Immature natural killer cell (primary cell): ENCODE results near the gene RRM2. TPM values are rescaled to one million over a fixed set of nuclear protein-coding genes. Genes with fewer than 3 reads are reported as not detected.

Experiments
- DNase-seq, 3 donors: peaks; one replicate each; pipeline ENCODE4 v3.0.0; 2022; ENCODE audit warnings: mixed read lengths in 1 of 3
- H3K27ac Mint-ChIP-seq, 6 donors: one replicate each; pipeline ENCODE4 v1.8.0; 2020; ENCODE audit warnings: mixed read lengths in 6 of 6, mild to moderate bottlenecking in 5 of 6, inconsistent platforms in 4 of 6, moderate library complexity in 3 of 6
- H3K27me3 Mint-ChIP-seq, 3 donors: one replicate each; pipeline ENCODE4 v1.8.0; 2020 to 2021; ENCODE audit warnings: low read depth in 3 of 3, mild to moderate bottlenecking in 3 of 3, mixed read lengths in 3 of 3, moderate library complexity in 3 of 3, inconsistent platforms in 1 of 3
- H3K36me3 Mint-ChIP-seq, 3 donors: one replicate each; pipeline ENCODE4 v1.8.0; 2020; ENCODE audit warnings: mixed read lengths in 3 of 3, inconsistent platforms in 2 of 3, mild to moderate bottlenecking in 2 of 3
- H3K4me1 Mint-ChIP-seq, 2 donors: one replicate each; pipeline ENCODE4 v1.8.0; 2020; ENCODE audit warnings: inconsistent platforms in 2 of 2, mild to moderate bottlenecking in 2 of 2, mixed read lengths in 2 of 2, moderate library complexity in 1 of 2
- H3K4me3 Mint-ChIP-seq, 5 donors: one replicate each; pipeline ENCODE4 v1.8.0; 2020; ENCODE audit warnings: mild to moderate bottlenecking in 5 of 5, mixed read lengths in 5 of 5, inconsistent platforms in 3 of 5, moderate library complexity in 3 of 5
- H3K9me3 Mint-ChIP-seq, 6 donors: one replicate each; pipeline ENCODE4 v1.8.0; 2020; ENCODE audit warnings: mild to moderate bottlenecking in 6 of 6, mixed read lengths in 6 of 6, inconsistent platforms in 4 of 6, moderate library complexity in 3 of 6
- polyA plus RNA-seq, 3 donors: library from polyadenylated mRNA; unstranded; fragments of 300-500 nt; fragmentation: Illumina TruSeq; gene quantifications; one replicate each; pipeline ENCODE4 v1.2.3, GENCODE V29; 2021

The RRM2 gene
- polyA plus RNA-seq, 3 donors from 2014 or later = 4.9 to 11.3 (median 9.8) TPM

DNA sequence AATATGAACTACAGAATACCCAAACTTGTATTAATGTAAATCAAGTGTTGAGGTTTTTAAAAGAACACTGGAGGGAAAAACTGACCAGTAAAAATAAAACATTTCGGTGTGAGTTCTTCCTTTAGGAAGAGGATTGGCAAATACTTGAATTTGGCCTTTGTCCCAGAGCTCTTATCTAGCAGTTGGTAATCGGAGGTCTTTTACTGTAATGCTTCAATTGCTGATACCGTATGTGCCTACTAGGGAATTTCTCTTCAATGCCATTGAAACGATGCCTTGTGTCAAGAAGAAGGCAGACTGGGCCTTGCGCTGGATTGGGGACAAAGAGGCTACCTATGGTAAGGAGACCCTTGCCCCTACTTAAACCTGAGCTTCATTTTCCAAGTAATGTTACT lies 4.1 kb downstream of the RRM2 start:
- peaks cover 0 to 20% (median 8%) of the 10 kb centered on the region in 3 donors for H3K36me3 Mint-ChIP-seq
- peaks cover 35 to 54% of the 10 kb centered on the region in 2 donors for H3K4me1 Mint-ChIP-seq
- no peak for DNase-seq
- H3K27ac Mint-ChIP-seq = peak overlapping the region in 1 of 6 donors; percentile 40
- no peaks in the 10 kb centered on the region for H3K9me3 Mint-ChIP-seq
- H3K4me3 Mint-ChIP-seq = no peak overlapping the region
- peaks cover 6 to 13% (median 7%) of the 10 kb centered on the region in 3 donors for H3K27me3 Mint-ChIP-seq

GRCh38 chr2:10128420-10128819 lies 5.9 kb downstream of the RRM2 start:
- DNase-seq = no peak
- peaks cover 26 to 46% of the 10 kb centered on the region in 2 donors for H3K4me1 Mint-ChIP-seq
- peaks cover under 1 to 7% (median 5%) of the 10 kb centered on the region in 3 donors for H3K27me3 Mint-ChIP-seq
- peaks cover 0 to 20% (median 8%) of the 10 kb centered on the region in 3 donors for H3K36me3 Mint-ChIP-seq
- no peaks in the 10 kb centered on the region for H3K9me3 Mint-ChIP-seq
- peak overlapping the region in 1 of 6 donors; percentile 57 for H3K27ac Mint-ChIP-seq
- H3K4me3 Mint-ChIP-seq = no peak overlapping the region

DNA sequence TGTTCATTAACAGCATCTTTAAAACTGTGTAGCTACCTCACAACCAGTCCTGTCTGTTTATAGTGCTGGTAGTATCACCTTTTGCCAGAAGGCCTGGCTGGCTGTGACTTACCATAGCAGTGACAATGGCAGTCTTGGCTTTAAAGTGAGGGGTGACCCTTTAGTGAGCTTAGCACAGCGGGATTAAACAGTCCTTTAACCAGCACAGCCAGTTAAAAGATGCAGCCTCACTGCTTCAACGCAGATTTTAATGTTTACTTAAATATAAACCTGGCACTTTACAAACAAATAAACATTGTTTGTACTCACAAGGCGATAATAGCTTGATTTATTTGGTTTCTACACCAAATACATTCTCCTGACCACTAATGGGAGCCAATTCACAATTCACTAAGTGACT lies 7.0 kb downstream of the RRM2 start:
- Mint-ChIP-seq H3K27ac (peak overlapping the region in 1 of 6 donors; percentile 36), H3K27me3 (peaks cover 0 to under 1% (median 0%) of the 10 kb centered on the region in 3 donors), H3K4me1 (peaks cover 15 to 35% of the 10 kb centered on the region in 2 donors), H3K9me3 (no peaks in the 10 kb centered on the region), H3K36me3 (peaks cover 0 to 20% (median 8%) of the 10 kb centered on the region in 3 donors), H3K4me3 (no peak overlapping the region)
- DNase-seq = no peak

- Mint-ChIP-seq H3K9me3 (no peaks in the 10 kb centered on the region), H3K27ac (peak overlapping the region in 3 of 6 donors; percentile 3 to 63 (median 37)), H3K36me3 (peaks cover 0 to 12% (median 8%) of the 10 kb centered on the region in 3 donors), H3K4me1 (peaks cover 3 to 16% of the 10 kb centered on the region in 2 donors), H3K4me3 (no peak overlapping the region), H3K27me3 (no peaks in the 10 kb centered on the region)
- no peak for DNase-seq
Measured at GRCh38 chr2:10132043-10132575, 9.6 kb downstream of the RRM2 start.

DNA sequence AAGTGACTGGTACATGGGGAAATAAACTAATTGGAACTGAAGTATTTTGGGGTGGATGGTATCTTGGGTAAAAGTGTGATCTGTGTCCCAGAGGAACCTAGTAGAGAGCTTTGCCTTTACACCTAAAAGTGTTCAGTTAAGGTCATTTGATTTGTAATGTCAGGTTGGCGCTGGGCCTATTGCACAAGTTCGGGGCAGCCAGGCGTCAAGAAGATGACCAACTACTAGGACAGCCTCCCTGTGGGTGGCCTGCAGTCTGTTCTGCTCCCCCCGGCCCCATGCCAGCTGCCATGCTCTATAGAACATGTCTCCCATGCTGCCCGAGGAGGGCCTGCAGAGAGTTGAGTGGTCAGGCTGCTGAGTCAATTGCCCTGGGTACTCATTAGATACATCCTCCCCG lies 10.1 kb downstream of the RRM2 start:
- peaks cover 3 to 16% of the 10 kb centered on the region in 2 donors for H3K4me1 Mint-ChIP-seq
- no peaks in the 10 kb centered on the region for H3K9me3 Mint-ChIP-seq
- peak overlapping the region in 2 of 6 donors; percentile 3 to 63 for H3K27ac Mint-ChIP-seq
- no peaks in the 10 kb centered on the region for H3K27me3 Mint-ChIP-seq
- no peak overlapping the region for H3K4me3 Mint-ChIP-seq
- peaks cover 0 to 12% (median 8%) of the 10 kb centered on the region in 3 donors for H3K36me3 Mint-ChIP-seq
- no peak for DNase-seq

DNA sequence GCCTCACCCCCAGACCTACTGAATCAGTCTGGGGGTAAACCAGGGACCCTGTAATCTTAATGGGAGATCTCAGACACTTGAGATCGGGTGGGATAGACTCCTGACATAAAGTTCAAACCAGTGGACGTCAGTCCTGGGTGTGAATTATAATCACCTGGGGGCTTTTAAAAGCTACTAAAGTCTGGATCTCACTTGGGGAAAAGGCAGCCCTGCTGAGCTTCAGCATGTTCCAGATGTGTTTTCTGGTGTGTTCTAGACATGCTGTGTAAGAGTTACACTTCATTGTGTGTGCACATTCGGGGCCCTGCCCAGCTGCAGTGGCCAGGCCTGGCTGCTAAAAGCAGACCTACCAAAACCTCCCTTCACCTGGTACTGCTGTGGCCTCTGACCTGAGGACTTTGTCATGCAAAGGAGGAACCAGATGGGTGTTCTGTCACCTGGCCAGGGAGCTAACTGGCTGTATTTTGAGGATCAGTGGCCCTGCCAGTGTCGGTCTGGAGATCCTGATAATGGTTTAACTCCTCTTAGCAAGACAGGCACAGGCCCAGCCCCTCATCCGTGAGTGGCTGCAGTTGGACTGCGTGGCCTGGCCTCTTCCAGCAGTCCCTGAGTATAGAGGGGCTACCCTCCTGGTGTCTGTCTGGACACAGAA lies 10.6 kb downstream of the RRM2 start:
- Mint-ChIP-seq H3K4me1 (peaks cover 3 to 14% of the 10 kb centered on the region in 2 donors), H3K27ac (no peak overlapping the region), H3K9me3 (no peaks in the 10 kb centered on the region), H3K27me3 (no peaks in the 10 kb centered on the region), H3K4me3 (no peak overlapping the region), H3K36me3 (peaks cover 0 to 10% (median 8%) of the 10 kb centered on the region in 3 donors)
- no peak for DNase-seq

GRCh38 chr2:10135296-10136089 lies 13.0 kb downstream of the RRM2 start:
- H3K9me3 Mint-ChIP-seq = no peaks in the 10 kb centered on the region

DNA sequence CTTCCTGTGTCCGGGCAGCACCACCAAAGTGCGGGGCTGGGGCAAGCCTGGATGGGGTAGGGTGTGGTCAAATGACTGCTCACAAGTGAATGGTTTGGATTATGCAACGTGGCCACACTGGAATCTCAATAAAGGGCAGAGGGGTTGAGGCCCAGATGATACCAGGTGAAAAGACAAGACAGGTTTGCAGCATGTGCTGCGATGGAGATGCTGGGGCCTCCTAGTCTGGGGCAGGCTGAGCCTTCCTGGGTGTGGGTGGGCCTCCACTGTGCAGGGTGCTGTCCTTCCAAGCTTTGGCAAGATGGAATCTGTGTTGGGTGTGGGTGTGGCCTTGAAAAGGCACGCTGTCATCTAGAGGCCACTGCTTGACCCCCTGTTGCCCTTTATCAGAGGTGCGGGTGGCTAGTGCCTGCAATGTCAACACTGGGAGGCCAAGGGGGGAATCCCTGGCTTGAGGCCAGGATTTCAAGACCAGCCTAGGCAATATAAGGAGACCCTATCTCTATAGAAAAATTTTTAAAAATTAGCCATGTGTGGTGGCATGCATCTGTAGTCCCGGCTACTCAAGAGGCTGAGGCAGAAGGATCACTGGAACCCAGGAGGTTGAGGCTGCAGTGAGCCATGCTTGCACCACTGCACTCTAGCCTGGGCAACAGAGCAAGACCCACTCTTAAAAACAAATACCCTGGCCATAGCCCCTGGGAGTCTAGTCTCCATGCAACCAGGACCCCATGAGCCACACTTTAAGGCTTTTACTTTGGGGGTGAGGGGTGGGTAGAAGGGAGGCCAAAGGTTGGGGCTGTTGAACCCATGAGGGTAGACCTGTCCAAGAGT lies 13.8 kb downstream of the RRM2 start:
- Mint-ChIP-seq H3K27me3 (no peaks in the 10 kb centered on the region), H3K27ac (no peak overlapping the region), H3K9me3 (no peaks in the 10 kb centered on the region), H3K4me3 (no peak overlapping the region), H3K36me3 (no peaks in the 10 kb centered on the region), H3K4me1 (peaks cover 2 to 5% of the 10 kb centered on the region in 2 donors)
- no peak for DNase-seq

More at GRCh38 chr2:10135296-10136089, 13.0 kb downstream of the RRM2 start:
- Mint-ChIP-seq H3K4me3 (no peak overlapping the region), H3K4me1 (peaks cover 0 to under 1% of the 10 kb centered on the region in 2 donors), H3K27ac (peak overlapping the region in 2 of 6 donors; percentile 37 to 53), H3K27me3 (no peaks in the 10 kb centered on the region), H3K36me3 (no peaks in the 10 kb centered on the region)
- DNase-seq = no peak

- H3K9me3 Mint-ChIP-seq = no peaks in the 10 kb centered on the region
- peaks cover 0 to 3% (median 0%) of the 10 kb centered on the region in 3 donors for H3K27me3 Mint-ChIP-seq
- H3K4me3 Mint-ChIP-seq = no peak overlapping the region
- no peak for DNase-seq
- peaks cover 7 to 10% of the 10 kb centered on the region in 2 donors for H3K4me1 Mint-ChIP-seq
- H3K27ac Mint-ChIP-seq = no peak overlapping the region
- no peaks in the 10 kb centered on the region for H3K36me3 Mint-ChIP-seq
Measured at GRCh38 chr2:10137053-10137843, 14.7 kb downstream of the RRM2 start.

- Mint-ChIP-seq H3K4me3 (no peak overlapping the region), H3K36me3 (peaks cover 0 to 4% (median 0%) of the 10 kb centered on the region in 3 donors), H3K4me1 (peaks cover 7 to 10% of the 10 kb centered on the region in 2 donors), H3K27me3 (peaks cover 0 to 3% (median 0%) of the 10 kb centered on the region in 3 donors), H3K9me3 (no peaks in the 10 kb centered on the region), H3K27ac (no peak overlapping the region)
- no peak for DNase-seq
Measured at GRCh38 chr2:10139536-10139935, 17.0 kb downstream of the RRM2 start.

GRCh38 chr2:10140841-10141610 lies 18.5 kb downstream of the RRM2 start:
- Mint-ChIP-seq H3K4me3 (no peak overlapping the region), H3K27ac (peak overlapping the region in 1 of 6 donors; percentile 66)
- no peak for DNase-seq

More at GRCh38 chr2:10140841-10141610, 18.5 kb downstream of the RRM2 start:
- Mint-ChIP-seq H3K4me1 (peaks cover 7 to 10% of the 10 kb centered on the region in 2 donors), H3K9me3 (no peaks in the 10 kb centered on the region), H3K36me3 (peaks cover 0 to 4% (median 0%) of the 10 kb centered on the region in 3 donors), H3K27me3 (peaks cover 0 to 3% (median 0%) of the 10 kb centered on the region in 3 donors)
